HEK293T (cell line): ENCODE measurements around the gene RPS21.

Experiments
- BHLHE40 ChIP-seq: fragments of 450-650 bp; IDR thresholded peaks from 2 replicates; pipeline ENCODE4 v1.6.1; 2016; ENCODE audit warnings: mild to moderate bottlenecking, moderate library complexity, borderline replicate concordance
- CTBP1 ChIP-seq: fragments of 450-650 bp; IDR thresholded peaks from 2 replicates; pipeline ENCODE4 v1.6.1; 2016; ENCODE audit warnings: borderline replicate concordance
- ELF4 ChIP-seq: fragments of 450-650 bp; IDR thresholded peaks from 2 replicates; pipeline ENCODE4 v1.6.1; 2017; ENCODE audit warnings: antibody characterized with exemption
- FOXA1 ChIP-seq: fragments of 450-650 bp; IDR thresholded peaks from 2 replicates; pipeline ENCODE4 v1.6.1; 2016; ENCODE audit warnings: mild to moderate bottlenecking
- FOXK2 ChIP-seq: fragments of 450-650 bp; IDR thresholded peaks from 2 replicates; pipeline ENCODE4 v1.6.1; 2016; ENCODE audit warnings: mild to moderate bottlenecking
- FOXM1 ChIP-seq: fragments of 450-650 bp; IDR thresholded peaks from 2 replicates; pipeline ENCODE4 v1.6.1; 2017; ENCODE audit warnings: mild to moderate bottlenecking, borderline replicate concordance
- HDGF ChIP-seq: fragments of 450-650 bp; IDR thresholded peaks from 2 replicates; pipeline ENCODE4 v1.6.1; 2017; ENCODE audit warnings: antibody characterized with exemption, borderline replicate concordance
- LEF1 ChIP-seq: fragments of 450-650 bp; IDR thresholded peaks from 2 replicates; pipeline ENCODE4 v1.6.1; 2017; ENCODE audit warnings: mild to moderate bottlenecking, borderline replicate concordance
- NFRKB ChIP-seq: fragments of 450-650 bp; IDR thresholded peaks from 2 replicates; pipeline ENCODE4 v1.6.1; 2016; ENCODE audit warnings: mild to moderate bottlenecking, moderate library complexity
- SP1 ChIP-seq: fragments of 450-650 bp; IDR thresholded peaks from 2 replicates; pipeline ENCODE4 v1.6.1; 2017
- SUZ12 ChIP-seq: fragments of 450-650 bp; IDR thresholded peaks from 2 replicates; pipeline ENCODE4 v1.6.1; 2016; ENCODE audit warnings: mild to moderate bottlenecking
- TARDBP ChIP-seq: fragments of 450-650 bp; IDR thresholded peaks from 2 replicates; pipeline ENCODE4 v1.6.1; 2016
- ZNF384 ChIP-seq: fragments of 450-650 bp; IDR thresholded peaks from 2 replicates; pipeline ENCODE4 v1.6.1; 2016

DNA sequence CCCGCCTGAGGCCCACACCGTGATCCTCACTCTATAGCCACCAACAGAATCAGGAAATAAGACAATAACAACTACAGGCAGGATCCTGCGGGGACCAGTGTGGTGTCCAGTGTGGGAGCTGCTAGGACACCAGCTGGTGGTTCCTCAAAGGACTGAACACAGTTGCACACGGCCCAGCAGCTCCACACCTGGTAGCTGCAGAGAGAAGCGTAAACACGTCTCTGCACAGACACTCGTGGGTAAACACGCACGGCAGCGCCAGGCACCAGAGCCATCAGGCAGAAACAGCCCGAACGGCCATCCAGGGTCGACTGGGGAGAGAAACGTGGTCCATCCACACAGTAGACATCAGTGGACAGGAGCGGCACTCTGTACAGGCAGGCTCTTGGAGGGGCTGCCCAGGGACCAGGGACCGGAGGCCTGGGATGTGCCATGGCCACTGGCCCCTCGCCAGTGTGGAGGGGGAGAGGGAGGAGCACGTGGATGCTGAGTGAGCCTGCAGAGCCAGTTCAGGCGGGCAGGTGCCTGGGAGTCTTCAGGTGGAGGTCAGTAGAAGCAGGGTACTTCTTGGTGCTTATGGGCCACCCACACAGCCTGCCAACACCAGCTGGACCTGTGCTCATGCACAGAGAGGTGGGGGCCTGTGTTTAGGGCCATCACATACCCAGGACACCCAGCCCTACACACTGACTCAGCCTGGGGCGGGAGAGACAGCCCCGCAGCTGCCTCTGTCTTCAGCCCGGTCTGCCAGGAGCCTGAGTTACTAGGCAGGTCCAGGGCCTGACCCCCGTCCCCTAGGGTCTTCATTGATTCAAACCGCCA is 12.4 kb upstream of the RPS21 start:
- TF ChIP-seq BHLHE40 (no peak), FOXK2 (no peak), ZNF384 (no peak), CTBP1 (no peak), SP1 (no peak), SUZ12 (no peak), LEF1 (no peak), TARDBP (no peak), NFRKB (no peak), FOXM1 (no peak), HDGF (no peak), FOXA1 (no peak), ELF4 (no peak)
